HepG2 (cell line): Measurements from ENCODE around the gene GNA12. TPM values are rescaled to one million over a fixed set of nuclear protein-coding genes. Genes with fewer than 3 reads are reported as not detected.

Experiments used
- ATAC-seq: fragments of 200-7000 bp; cut with Tn5 transposase; 3 replicates; pipeline ENCODE4 v1.9.1; 2020; ENCODE audit warnings: mild to moderate bottlenecking, moderate library complexity
- BruUV-seq: library from RNA; stranded (reverse); fragments of 400-500 nt; replicated peaks from 2 replicates; lab custom pipeline; 2021; lab: Mats Ljungman, UMichigan
- CTCF ChIA-PET: fragments of 300-600 bp; formaldehyde crosslinking; extraction: SDS; loops from one replicate; lab custom pipeline; 2021; ENCODE audit warnings: low total read pairs, inconsistent platforms, low intra/inter-chr PET ratio; lab: Yijun Ruan, JAX
- POLR2A ChIA-PET: fragments of 350-600 bp; sonication (Branson Sonifier 250); formaldehyde crosslinking; loops from one replicate; lab custom pipeline; 2020; ENCODE audit warnings: antibody characterized with exemption, inconsistent platforms; lab: Yijun Ruan, JAX
- DNase-seq: peaks from one replicate; pipeline ENCODE4 v3.0.0-alpha.2; 2015; ENCODE audit warnings: low spot score
- FAIRE-seq: peaks from 3 replicates; lab custom pipeline; 2011; peaks lifted over from hg19 to GRCh38; lab: Jason Lieb, UNC
- H2AFZ ChIP-seq: one replicate; pipeline ENCODE4 v1.6.1; 2011; ENCODE audit warnings: low read length, inconsistent platforms
- H3K27ac ChIP-seq: fragments of 300-600 bp; 3 replicates; pipeline ENCODE4 v1.8.0; 2011; ENCODE audit warnings: mixed run types, mild to moderate bottlenecking, mixed read lengths, low read length, inconsistent platforms; ENCODE audit not compliant: insufficient read depth; ENCODE audit errors: extremely low read length
- H3K27me3 ChIP-seq, 2 experiments: fragments of 200-600 bp in 1 of 2; 2 replicates in 1 of 2; 3 replicates in 1 of 2; pipeline versions ENCODE4 v1.6.0 to v1.8.0; 2011; ENCODE audit warnings: low read length in 2 of 2, mild to moderate bottlenecking in 2 of 2, moderate library complexity in 2 of 2, inconsistent platforms in 1 of 2; ENCODE audit not compliant: insufficient read depth in 2 of 2, control insufficient read depth in 1 of 2
- H3K36me3 ChIP-seq, 2 experiments: fragments of 200-600 bp in 1 of 2; replicated peaks in 1 of 2; 2 replicates in 1 of 2; 3 replicates in 1 of 2; pipeline versions ENCODE4 v1.5.1 to v1.8.0; 2011; ENCODE audit warnings: low read length in 2 of 2, inconsistent platforms in 1 of 2; ENCODE audit not compliant: insufficient read depth in 2 of 2, control insufficient read depth in 1 of 2
- H3K4me1 ChIP-seq: 2 replicates; pipeline ENCODE4 v1.5.1; 2012; ENCODE audit warnings: low read length, inconsistent platforms; ENCODE audit not compliant: insufficient read depth
- H3K4me2 ChIP-seq: 2 replicates; pipeline ENCODE4 v1.6.0; 2011; ENCODE audit warnings: low read depth, low read length, inconsistent platforms
- H3K4me3 ChIP-seq, 3 experiments: fragments of 200-600 bp in 1 of 3; sonication (generic), shearing (Covaris generic) in 1 of 3; replicated peaks in 1 of 3; 2 replicates each; pipeline ENCODE4 v1.5.1; 2011 to 2016; ENCODE audit warnings: low read length in 3 of 3, inconsistent platforms in 2 of 3, low read depth in 2 of 3, mild to moderate bottlenecking in 2 of 3, control low read depth in 1 of 3, mixed read lengths in 1 of 3; ENCODE audit not compliant: insufficient read depth in 1 of 3
- H3K79me2 ChIP-seq: one replicate; pipeline ENCODE4 v1.6.1; 2011; ENCODE audit warnings: low read length, inconsistent platforms; ENCODE audit not compliant: insufficient read depth
- H3K9ac ChIP-seq: 2 replicates; pipeline ENCODE4 v1.6.0; 2011; ENCODE audit warnings: mild to moderate bottlenecking, low read depth, low read length, inconsistent platforms; ENCODE audit not compliant: insufficient read depth
- H3K9me3 ChIP-seq: 2 replicates; pipeline ENCODE4 v1.5.1; 2012; ENCODE audit warnings: mild to moderate bottlenecking, low read length
- H4K20me1 ChIP-seq: 2 replicates; pipeline ENCODE4 v1.6.0; 2011; ENCODE audit warnings: inconsistent platforms, mild to moderate bottlenecking, low read length, moderate library complexity; ENCODE audit not compliant: insufficient read depth
- GFI1 ChIP-seq: sonication (generic); formaldehyde crosslinking; IDR thresholded peaks from 2 replicates; pipeline ENCODE4 v1.5.0; 2020; ENCODE audit warnings: missing genetic modification reagents, mild to moderate bottlenecking, borderline replicate concordance
- ZNF276 ChIP-seq: sonication (generic); formaldehyde crosslinking; IDR thresholded peaks from 2 replicates; pipeline ENCODE4 v1.4.0; 2020; ENCODE audit warnings: mild to moderate bottlenecking, low read depth, missing genetic modification reagents
- ZNF7 ChIP-seq: IDR thresholded peaks from 2 replicates; pipeline ENCODE4 v1.6.1; 2016; ENCODE audit warnings: missing biosample characterization, missing genetic modification reagents
- WGBS: methylation state at CpG from one replicate; pipeline ENCODE4 v1.1.6; 2017; ENCODE audit warnings: low lambda C conversion rate; 5-methylcytosine and 5-hydroxymethylcytosine counted together
- in situ Hi-C: cut with HindIII; loops from 2 replicates; pipeline ENCODE4 v1.10.0; 2017; ENCODE audit warnings: low pct_unique_long_range_greater_than_20kb; ENCODE audit not compliant: extremely low pct_ligation_motif_present
- intact Hi-C: fragments of 100-400 bp; cut with micrococcal nuclease; formaldehyde crosslinking; loops from one replicate; pipeline ENCODE4 v1.10.0; 2022; ENCODE audit not compliant: unreplicated experiment
- polyA plus RNA-seq, 8 experiments: library from polyadenylated mRNA; depleted of rRNA in 3 of 8; stranded (reverse) in 7 of 8; unstranded in 1 of 8; fragments of >200 nt; fragmentation: Illumina TruSeq in 4 of 8; extraction: Trizol in 4 of 8; gene quantifications; 2 replicates each; pipeline versions ENCODE4 v1.2.1 to v1.2.3, GENCODE V29; 2011 to 2016; ENCODE audit warnings: low read depth in 4 of 8, missing spikeins in 1 of 8, mixed read lengths in 1 of 8; ENCODE audit not compliant: insufficient read depth in 1 of 8
- total RNA-seq, 5 experiments: library from RNA; depleted of rRNA; stranded (reverse); fragments of >200 nt; fragmentation: Illumina TruSeq; extraction: Trizol; gene quantifications; 2 replicates each; pipeline ENCODE4 v1.2.3, GENCODE V29; 2016; ENCODE audit warnings: low read depth in 1 of 5

GNA12 gene
- total and polyA plus RNA-seq, 2 of the 13 experiments (the other 11 are each of a cell fraction or from before 2014, with no cell fraction given) = 16.2 to 50.9 TPM

- ChIA-PET CTCF (no interaction called here), POLR2A (no interaction called here)
- H3K27ac ChIP-seq = no peak overlapping the region
- FAIRE-seq = no peak
- in situ Hi-C loops (no loop called here), intact Hi-C loops (no loop called here)
- H3K36me3 ChIP-seq = peaks cover 1 to 12% of the 10 kb centered on the region in 2 experiments; a peak in 4 of 5 replicates
- peaks cover 95% of the 10 kb centered on the region for H3K79me2 ChIP-seq
- DNase-seq = no peak
- ATAC-seq = no peak
- H3K4me2 ChIP-seq = no peak overlapping the region
- no peak overlapping the region for H3K4me3 ChIP-seq
- H3K27me3 ChIP-seq = no peaks in the 10 kb centered on the region
- TF ChIP-seq ZNF7 (CRISPR knock-in tag) (peak; percentile 42; the same call in 1 of the 2 replicates), ZNF276 (CRISPR knock-in tag) (no peak), GFI1 (CRISPR knock-in tag) (no peak)
- TF ChIP-seq, all 625 proteins: peak for 1
- no TSS peak for BruUV-seq
- H4K20me1 ChIP-seq = peaks cover 10% of the 10 kb centered on the region; the same call in 1 of the 2 replicates
- H2AFZ ChIP-seq = no peak overlapping the region
- no peak overlapping the region for H3K9ac ChIP-seq
- WGBS = 95% methylated on average over 20 of the region's 20 CpGs
- H3K9me3 ChIP-seq = no peaks in the 10 kb centered on the region
- H3K4me1 ChIP-seq = peaks cover 85% of the 10 kb centered on the region
These were observed 18.4 kb downstream of the GNA12 start for GRCh38 chr7:2825559-2826227.
